ENCODE results near the gene PCLO. TPM values are rescaled to one million over a fixed set of nuclear protein-coding genes. Genes with fewer than 3 reads are reported as not detected.

Gene PCLO
- total RNA-seq, 1 donor, result 0.36 TPM

- no peak for DNase-seq (ENCODE audit: insufficient read length, low spot score, missing footprints)
- H3K4me1 ChIP-seq (ENCODE audit: insufficient read depth, low read length), result no peaks in the 10 kb centered on the region
- no peak overlapping the region for H3K4me2 ChIP-seq (ENCODE audit: insufficient read depth, low read length)
- H3K27me3 ChIP-seq (ENCODE audit: insufficient read depth, low read length), result no peaks in the 10 kb centered on the region
- H2AFZ ChIP-seq (ENCODE audit: low read length), result no peak overlapping the region
- H3K4me3 ChIP-seq (ENCODE audit: insufficient read depth, low read length), result no peak overlapping the region
- TF ChIP-seq, protein P1, sequence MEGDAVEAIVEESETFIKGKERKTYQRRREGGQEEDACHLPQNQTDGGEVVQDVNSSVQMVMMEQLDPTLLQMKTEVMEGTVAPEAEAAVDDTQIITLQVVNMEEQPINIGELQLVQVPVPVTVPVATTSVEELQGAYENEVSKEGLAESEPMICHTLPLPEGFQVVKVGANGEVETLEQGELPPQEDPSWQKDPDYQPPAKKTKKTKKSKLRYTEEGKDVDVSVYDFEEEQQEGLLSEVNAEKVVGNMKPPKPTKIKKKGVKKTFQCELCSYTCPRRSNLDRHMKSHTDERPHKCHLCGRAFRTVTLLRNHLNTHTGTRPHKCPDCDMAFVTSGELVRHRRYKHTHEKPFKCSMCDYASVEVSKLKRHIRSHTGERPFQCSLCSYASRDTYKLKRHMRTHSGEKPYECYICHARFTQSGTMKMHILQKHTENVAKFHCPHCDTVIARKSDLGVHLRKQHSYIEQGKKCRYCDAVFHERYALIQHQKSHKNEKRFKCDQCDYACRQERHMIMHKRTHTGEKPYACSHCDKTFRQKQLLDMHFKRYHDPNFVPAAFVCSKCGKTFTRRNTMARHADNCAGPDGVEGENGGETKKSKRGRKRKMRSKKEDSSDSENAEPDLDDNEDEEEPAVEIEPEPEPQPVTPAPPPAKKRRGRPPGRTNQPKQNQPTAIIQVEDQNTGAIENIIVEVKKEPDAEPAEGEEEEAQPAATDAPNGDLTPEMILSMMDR (IDR thresholded peaks at IDR 0.05; ENCODE audit: extremely low read depth, low read depth, low read length), result no peak
- H3K36me3 ChIP-seq (ENCODE audit: insufficient read depth, low read length), result no peaks in the 10 kb centered on the region
- H3K27ac ChIP-seq (ENCODE audit: low read depth, low read length), result no peak overlapping the region
- no peaks in the 10 kb centered on the region for H4K20me1 ChIP-seq (ENCODE audit: insufficient read depth, low read length)
- no peaks in the 10 kb centered on the region for H3K79me2 ChIP-seq (ENCODE audit: insufficient read depth, low read length)
- H3K9me3 ChIP-seq (ENCODE audit: low read depth, low read length), result no peaks in the 10 kb centered on the region
These were observed 19.6 kb downstream of the PCLO start for GRCh38 chr7:83143107-83143506.

GRCh38 chr7:83142365-83142764 lies 20.3 kb downstream of the PCLO start:
- no peaks in the 10 kb centered on the region for H3K9me3 ChIP-seq (ENCODE audit: low read depth, low read length)
- H3K27ac ChIP-seq (ENCODE audit: low read depth, low read length), result no peak overlapping the region
- no peak for DNase-seq (ENCODE audit: insufficient read length, low spot score, missing footprints)
- H3K27me3 ChIP-seq (ENCODE audit: insufficient read depth, low read length), result no peaks in the 10 kb centered on the region
- H3K4me2 ChIP-seq (ENCODE audit: insufficient read depth, low read length), result no peak overlapping the region
- no peaks in the 10 kb centered on the region for H3K79me2 ChIP-seq (ENCODE audit: insufficient read depth, low read length)
- TF ChIP-seq, protein P1 (IDR thresholded peaks at IDR 0.05; ENCODE audit: extremely low read depth, low read depth, low read length), result no peak
- H3K4me3 ChIP-seq (ENCODE audit: insufficient read depth, low read length), result no peak overlapping the region
- H2AFZ ChIP-seq (ENCODE audit: low read length), result no peak overlapping the region
- no peaks in the 10 kb centered on the region for H4K20me1 ChIP-seq (ENCODE audit: insufficient read depth, low read length)
- no peaks in the 10 kb centered on the region for H3K4me1 ChIP-seq (ENCODE audit: insufficient read depth, low read length)
- no peaks in the 10 kb centered on the region for H3K36me3 ChIP-seq (ENCODE audit: insufficient read depth, low read length)

- TF ChIP-seq, protein P1 (IDR thresholded peaks at IDR 0.05; ENCODE audit: extremely low read depth, low read depth, low read length), result no peak
- Histone ChIP-seq H3K4me3 (ENCODE audit: insufficient read depth, low read length) (no peak overlapping the region), H4K20me1 (ENCODE audit: insufficient read depth, low read length) (no peaks in the 10 kb centered on the region), H3K4me1 (ENCODE audit: insufficient read depth, low read length) (no peaks in the 10 kb centered on the region), H3K36me3 (ENCODE audit: insufficient read depth, low read length) (no peaks in the 10 kb centered on the region), H2AFZ (ENCODE audit: low read length) (no peak overlapping the region), H3K79me2 (ENCODE audit: insufficient read depth, low read length) (no peaks in the 10 kb centered on the region), H3K27me3 (ENCODE audit: insufficient read depth, low read length) (no peaks in the 10 kb centered on the region), H3K4me2 (ENCODE audit: insufficient read depth, low read length) (no peak overlapping the region), H3K9me3 (ENCODE audit: low read depth, low read length) (no peaks in the 10 kb centered on the region), H3K27ac (ENCODE audit: low read depth, low read length) (no peak overlapping the region)
- no peak for DNase-seq (ENCODE audit: insufficient read length, low spot score, missing footprints)
These were observed 20.8 kb downstream of the PCLO start for GRCh38 chr7:83141927-83142326.

DNA sequence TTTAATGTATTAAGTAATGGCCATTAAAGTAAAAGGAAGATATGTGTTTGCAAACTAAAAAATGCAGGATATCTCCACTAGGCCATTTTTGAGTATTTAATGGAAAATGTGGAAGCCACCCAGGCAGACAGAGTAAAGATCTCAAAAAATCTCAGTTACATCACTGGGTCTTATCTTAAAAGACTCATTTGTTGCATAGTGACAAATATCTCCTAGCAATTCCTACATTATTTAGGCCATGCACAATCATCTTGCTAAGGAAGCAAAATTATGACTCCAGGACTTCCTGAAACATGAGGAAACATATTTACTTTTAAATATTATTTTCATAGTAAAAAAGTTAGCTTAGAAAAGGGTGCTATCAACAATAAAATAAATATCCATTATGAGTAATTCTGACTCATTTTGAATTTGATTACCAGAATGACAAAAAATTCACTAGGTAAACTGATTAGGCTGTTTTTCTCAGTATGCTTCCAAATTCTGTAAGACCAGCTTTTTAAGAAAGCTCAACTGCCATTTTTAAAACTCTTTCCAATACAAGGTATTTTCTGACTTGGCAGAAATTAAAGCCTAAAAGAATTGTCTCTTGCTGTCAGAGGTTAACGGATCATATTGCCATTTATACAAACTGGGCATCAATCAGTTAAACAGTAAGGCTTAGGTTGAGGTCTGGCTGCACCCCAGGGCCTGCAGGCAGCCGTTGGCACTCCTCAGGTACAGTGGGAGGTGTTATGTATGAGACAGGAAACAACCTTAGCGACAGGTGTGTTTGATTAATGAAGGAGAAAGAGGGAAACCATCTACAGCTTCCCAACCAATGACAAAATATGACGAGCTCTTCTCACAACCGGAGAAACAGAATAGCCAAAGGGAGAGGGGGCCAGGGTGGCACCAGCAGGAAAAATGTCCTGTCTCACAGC lies 31.8 kb downstream of the PCLO start:
- no peaks in the 10 kb centered on the region for H3K36me3 ChIP-seq (ENCODE audit: insufficient read depth, low read length)
- DNase-seq (ENCODE audit: insufficient read length, low spot score, missing footprints), result no peak

More for the DNA sequence above, 31.8 kb downstream of the PCLO start:
- H3K79me2 ChIP-seq (ENCODE audit: insufficient read depth, low read length), result no peaks in the 10 kb centered on the region
- TF ChIP-seq, protein P1 (IDR thresholded peaks at IDR 0.05; ENCODE audit: extremely low read depth, low read depth, low read length), result no peak
- H4K20me1 ChIP-seq (ENCODE audit: insufficient read depth, low read length), result no peaks in the 10 kb centered on the region
- no peak overlapping the region for H3K4me2 ChIP-seq (ENCODE audit: insufficient read depth, low read length)
- no peak overlapping the region for H3K27ac ChIP-seq (ENCODE audit: low read depth, low read length)
- no peak overlapping the region for H2AFZ ChIP-seq (ENCODE audit: low read length)
- no peaks in the 10 kb centered on the region for H3K4me1 ChIP-seq (ENCODE audit: insufficient read depth, low read length)
- H3K4me3 ChIP-seq (ENCODE audit: insufficient read depth, low read length), result no peak overlapping the region
- no peaks in the 10 kb centered on the region for H3K9me3 ChIP-seq (ENCODE audit: low read depth, low read length)
- H3K27me3 ChIP-seq (ENCODE audit: insufficient read depth, low read length), result no peaks in the 10 kb centered on the region

All from osteoblast (primary cell).